Activated B cell treated with CpG ODN at 0.5 μM for 24 hours (primary cell): ENCODE results near the gene PKD2L1. TPM values are rescaled to one million over a fixed set of nuclear protein-coding genes. Genes with fewer than 3 reads are reported as not detected.
"Not testable (repeated sequence)": the region's sequence is repeated elsewhere in the genome, so short reads cannot be mapped to it uniquely, and the experiment has no call there.

Experiments
- ATAC-seq: fragments of 200-7000 bp; cut with Tn5 transposase; one replicate; pipeline ENCODE4 v1.10.0; 2021; ENCODE audit warnings: low read depth, mild to moderate bottlenecking, moderate library complexity
- CTCF ChIA-PET: fragments of 350-600 bp; sonication (Branson Sonifier 250); formaldehyde crosslinking; loops from one replicate; lab custom pipeline; 2021; ENCODE audit warnings: antibody characterized with exemption; lab: Charles Lee
- POLR2A ChIA-PET: fragments of 350-600 bp; sonication (Branson Sonifier 250); formaldehyde crosslinking; loops from one replicate; lab custom pipeline; 2021; ENCODE audit warnings: antibody characterized with exemption; lab: Charles Lee
- DNase-seq: peaks from one replicate; pipeline ENCODE4 v3.0.0; 2022
- H3K27ac Mint-ChIP-seq: one replicate; pipeline ENCODE4 v1.8.0; 2020; ENCODE audit warnings: mixed read lengths
- H3K27me3 Mint-ChIP-seq: one replicate; pipeline ENCODE4 v1.8.0; 2021; ENCODE audit warnings: mixed read lengths
- H3K36me3 Mint-ChIP-seq: one replicate; pipeline ENCODE4 v1.8.0; 2021; ENCODE audit warnings: low read depth, mixed read lengths
- H3K4me1 Mint-ChIP-seq: one replicate; pipeline ENCODE4 v1.8.0; 2021; ENCODE audit warnings: mixed read lengths
- H3K4me3 Mint-ChIP-seq: one replicate; pipeline ENCODE4 v1.8.0; 2020; ENCODE audit warnings: mild to moderate bottlenecking, mixed read lengths
- H3K9me3 Mint-ChIP-seq: one replicate; pipeline ENCODE4 v1.8.0; 2020; ENCODE audit warnings: mixed read lengths
- CTCF ChIP-seq: fragments of 200-600 bp; IDR thresholded peaks from one replicate; pipeline ENCODE4 v1.8.0; 2022; ENCODE audit warnings: antibody characterized with exemption, mild to moderate bottlenecking
- intact Hi-C: fragments of 100-400 bp; cut with micrococcal nuclease; formaldehyde crosslinking; loops from one replicate; pipeline ENCODE4 v1.15.1; 2024
- total RNA-seq: library from RNA; stranded (reverse); gene quantifications from 2 replicates; pipeline ENCODE4 v1.2.3, GENCODE V29; 2022

Gene PKD2L1
- total RNA-seq: not detected in 2 replicates

- Mint-ChIP-seq H3K4me1 (peaks cover 26% of the 10 kb centered on the region), H3K4me3 (no peak within 1 kb of the TSS), H3K27me3 (peaks cover 20% of the 10 kb centered on the region), H3K9me3 (no peaks in the 10 kb centered on the region), H3K27ac (no peak within 1 kb of the TSS), H3K36me3 (no peaks in the 10 kb centered on the region)
- TF ChIP-seq CTCF: no peak
- DNase-seq: no peak
- intact Hi-C loops: no loop called here
- ChIA-PET CTCF (interaction anchor here (1.0 to 2.1 kb wide), 4 partner anchors 8 to 189 kb away, joined by 3 to 7 read pairs (median 3); no protein-coding TSS in a partner anchor), POLR2A (interaction anchor here (1.1 kb wide), 1 partner anchor 17 kb away, joined by 4 read pairs; the partner anchor contains the start of gene SCD)
- no peak for ATAC-seq
Measured at GRCh38 chr10:100330079-100330478, at the start of gene PKD2L1. TSS of gene PKD2L1 (minus strand) at chr10:100330228. CDS start at chr10:100330103, 125 bp downstream.

- ChIA-PET POLR2A (interaction anchor here (0.6 to 1.4 kb wide), 3 partner anchors 31 to 158 kb away, joined by 4 to 20 read pairs (median 5); partner anchors contain the start of genes HIF1AN and SCD), CTCF (no interaction called here)
- peaks cover 14% of the 10 kb centered on the region for H3K27me3 Mint-ChIP-seq
- peaks cover 19% of the 10 kb centered on the region for H3K36me3 Mint-ChIP-seq
- H3K27ac Mint-ChIP-seq: no peak overlapping the region
- ATAC-seq (peak; percentile 16), DNase-seq (no peak)
- H3K9me3 Mint-ChIP-seq: no peaks in the 10 kb centered on the region
- intact Hi-C loops: loop anchor here (5.0 kb wide), 1 partner anchor 54 kb away; no protein-coding TSS in a partner anchor
- no peak for TF ChIP-seq CTCF
- H3K4me3 Mint-ChIP-seq: no peak overlapping the region
- peaks cover 31% of the 10 kb centered on the region for H3K4me1 Mint-ChIP-seq
Measured at GRCh38 chr10:100377830-100378229, 47.8 kb upstream of the PKD2L1 start.

- H3K27ac Mint-ChIP-seq, CTCF ChIA-PET, H3K36me3 Mint-ChIP-seq, DNase-seq, ATAC-seq, H3K4me3 Mint-ChIP-seq, POLR2A ChIA-PET, H3K9me3 Mint-ChIP-seq, H3K27me3 Mint-ChIP-seq: not testable (repeated sequence)
- intact Hi-C loops: loop anchor here (5.0 kb wide), 1 partner anchor 56 kb away; no protein-coding TSS in a partner anchor
- peaks cover 23% of the 10 kb centered on the region for H3K4me1 Mint-ChIP-seq
Measured at GRCh38 chr10:100376656-100377055, 46.6 kb upstream of the PKD2L1 start.

- H3K4me1 Mint-ChIP-seq: peaks cover 36% of the 10 kb centered on the region
- ATAC-seq, H3K4me3 Mint-ChIP-seq, DNase-seq, H3K9me3 Mint-ChIP-seq, H3K36me3 Mint-ChIP-seq, CTCF ChIA-PET, H3K27ac Mint-ChIP-seq, H3K27me3 Mint-ChIP-seq: not testable (repeated sequence)
- POLR2A ChIA-PET: interaction anchor here (1.7 to 1.9 kb wide), 3 partner anchors 28 to 161 kb away, joined by 10 to 21 read pairs (median 14); partner anchors contain the start of genes HIF1AN and SCD
- intact Hi-C loops: loop anchor here (5.0 kb wide), 1 partner anchor 57 kb away; no protein-coding TSS in a partner anchor
Measured at GRCh38 chr10:100374677-100375353, 44.8 kb upstream of the PKD2L1 start.

GRCh38 chr10:100374200-100374655 is 44.2 kb upstream of the PKD2L1 start:
- intact Hi-C loops: no loop called here
- Mint-ChIP-seq H3K27me3 (no peaks in the 10 kb centered on the region), H3K36me3 (no peaks in the 10 kb centered on the region), H3K27ac (no peak overlapping the region), H3K9me3 (no peaks in the 10 kb centered on the region), H3K4me3 (no peak overlapping the region), H3K4me1 (peaks cover 33% of the 10 kb centered on the region)
- DNase-seq (no peak), ATAC-seq (no peak)
- TF ChIP-seq CTCF: no peak
- CTCF ChIA-PET: interaction anchor here (1.1 to 1.4 kb wide), 2 partner anchors 27 to 47 kb away, joined by 3 to 4 read pairs; partner anchors contain the start of gene SCD
- POLR2A ChIA-PET: interaction anchor here (1.0 to 1.9 kb wide), 5 partner anchors 27 to 162 kb away, joined by 4 to 21 read pairs (median 10); partner anchors contain the start of genes HIF1AN and SCD
